ENCODE results near the gene CELF1. TPM values are rescaled to one million over a fixed set of nuclear protein-coding genes. Genes with fewer than 3 reads are reported as not detected.

CELF1 gene
- total RNA-seq, 1 experiment from 2014 or later, result 148 TPM

DNA sequence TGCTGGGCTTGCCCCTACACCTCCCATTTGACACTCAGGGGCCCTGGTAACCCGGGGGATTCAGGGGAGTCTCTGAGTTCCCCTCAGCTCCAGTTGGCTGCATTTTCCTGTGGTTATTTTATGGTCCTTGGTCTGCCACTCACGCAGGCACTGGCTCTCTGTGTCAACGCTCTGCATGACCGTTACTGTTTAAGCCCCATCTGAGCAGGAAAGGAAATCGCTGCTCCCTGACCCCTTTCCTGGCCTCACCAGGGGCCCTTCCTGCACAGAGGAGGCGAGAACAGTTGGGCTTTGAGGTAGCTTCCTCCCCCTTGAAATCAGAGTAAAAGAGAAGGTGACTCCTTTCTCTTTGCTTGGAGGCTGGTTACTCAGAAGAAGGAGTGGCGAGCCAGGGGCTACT is 38.8 kb upstream of the CELF1 start:
- Histone ChIP-seq H3K9ac (ENCODE audit: low read length) (no peak overlapping the region), H3K4me2 (ENCODE audit: low read depth, low read length, poor library complexity, severe bottlenecking) (no peak overlapping the region), H3K27me3 (ENCODE audit: low read length) (no peaks in the 10 kb centered on the region), H2AFZ (ENCODE audit: low read length) (no peak overlapping the region), H3K9me2 (replicated peaks; ENCODE audit: insufficient read depth, low read length) (no peaks in the 10 kb centered on the region), H3K36me3 (ENCODE audit: insufficient read depth, low read length) (no peaks in the 10 kb centered on the region), H3K4me3 (ENCODE audit: low read length) (no peak overlapping the region), H3K4me1 (ENCODE audit: low read length) (no peaks in the 10 kb centered on the region), H4K20me1 (ENCODE audit: insufficient read depth, low read depth, low read length) (no peaks in the 10 kb centered on the region), H3K27ac (ENCODE audit: low read length) (no peak overlapping the region), H3K9me3 (ENCODE audit: low read length) (no peaks in the 10 kb centered on the region), H3K79me2 (ENCODE audit: low read length) (no peaks in the 10 kb centered on the region)
- DNase-seq, result no peak

- DNase-seq, result no peak
- Histone ChIP-seq H3K9me2 (replicated peaks; ENCODE audit: insufficient read depth, low read length) (no peaks in the 10 kb centered on the region), H3K9me3 (ENCODE audit: low read length) (no peaks in the 10 kb centered on the region), H3K79me2 (ENCODE audit: low read length) (no peaks in the 10 kb centered on the region), H3K27me3 (ENCODE audit: low read length) (no peaks in the 10 kb centered on the region), H2AFZ (ENCODE audit: low read length) (no peak overlapping the region), H4K20me1 (ENCODE audit: insufficient read depth, low read depth, low read length) (no peaks in the 10 kb centered on the region), H3K4me1 (ENCODE audit: low read length) (no peaks in the 10 kb centered on the region), H3K9ac (ENCODE audit: low read length) (no peak overlapping the region), H3K36me3 (ENCODE audit: insufficient read depth, low read length) (no peaks in the 10 kb centered on the region), H3K4me2 (ENCODE audit: low read depth, low read length, poor library complexity, severe bottlenecking) (no peak overlapping the region), H3K27ac (ENCODE audit: low read length) (no peak overlapping the region), H3K4me3 (ENCODE audit: low read length) (no peak overlapping the region)
Measured at GRCh38 chr11:47589977-47590861, 37.3 kb upstream of the CELF1 start.

DNA sequence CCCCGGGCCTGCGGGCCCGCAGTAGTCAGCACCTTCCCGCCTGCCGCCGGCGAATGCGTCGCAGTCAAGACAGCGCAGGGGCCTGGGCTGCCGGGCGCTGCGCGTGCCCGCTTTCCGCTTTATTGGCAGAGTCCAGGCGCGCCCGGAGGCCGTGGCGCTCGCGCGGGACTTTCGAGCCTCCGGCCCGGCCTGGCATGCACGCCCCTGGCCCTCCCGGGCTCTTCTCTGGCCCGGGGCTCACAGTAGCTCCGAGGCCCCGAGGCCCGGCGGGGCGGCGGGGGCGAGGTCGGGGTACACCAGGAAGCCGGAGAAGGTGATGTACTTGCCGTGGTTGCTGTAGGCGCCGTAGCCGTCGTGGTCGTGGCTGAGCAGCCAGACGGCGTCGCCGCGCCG is 36.6 kb upstream of the CELF1 start:
- no peak for DNase-seq
- Histone ChIP-seq H3K4me3 (ENCODE audit: low read length) (no peak overlapping the region), H3K27me3 (ENCODE audit: low read length) (no peaks in the 10 kb centered on the region), H3K4me1 (ENCODE audit: low read length) (no peaks in the 10 kb centered on the region), H3K36me3 (ENCODE audit: insufficient read depth, low read length) (no peaks in the 10 kb centered on the region), H3K9me3 (ENCODE audit: low read length) (no peaks in the 10 kb centered on the region), H3K4me2 (ENCODE audit: low read depth, low read length, poor library complexity, severe bottlenecking) (no peak overlapping the region), H3K79me2 (ENCODE audit: low read length) (no peaks in the 10 kb centered on the region), H3K9me2 (replicated peaks; ENCODE audit: insufficient read depth, low read length) (no peaks in the 10 kb centered on the region), H2AFZ (ENCODE audit: low read length) (no peak overlapping the region), H3K9ac (ENCODE audit: low read length) (no peak overlapping the region), H4K20me1 (ENCODE audit: insufficient read depth, low read depth, low read length) (no peaks in the 10 kb centered on the region), H3K27ac (ENCODE audit: low read length) (no peak overlapping the region)

GRCh38 chr11:47589118-47589517 is 36.2 kb upstream of the CELF1 start:
- Histone ChIP-seq H3K27me3 (ENCODE audit: low read length) (no peaks in the 10 kb centered on the region), H4K20me1 (ENCODE audit: insufficient read depth, low read depth, low read length) (no peaks in the 10 kb centered on the region), H3K4me2 (ENCODE audit: low read depth, low read length, poor library complexity, severe bottlenecking) (no peak overlapping the region), H3K4me3 (ENCODE audit: low read length) (no peak overlapping the region), H3K36me3 (ENCODE audit: insufficient read depth, low read length) (no peaks in the 10 kb centered on the region), H3K9me2 (replicated peaks; ENCODE audit: insufficient read depth, low read length) (no peaks in the 10 kb centered on the region), H2AFZ (ENCODE audit: low read length) (no peak overlapping the region), H3K27ac (ENCODE audit: low read length) (no peak overlapping the region), H3K9me3 (ENCODE audit: low read length) (no peaks in the 10 kb centered on the region), H3K9ac (ENCODE audit: low read length) (no peak overlapping the region), H3K4me1 (ENCODE audit: low read length) (no peaks in the 10 kb centered on the region), H3K79me2 (ENCODE audit: low read length) (no peaks in the 10 kb centered on the region)
- DNase-seq, result no peak

DNA sequence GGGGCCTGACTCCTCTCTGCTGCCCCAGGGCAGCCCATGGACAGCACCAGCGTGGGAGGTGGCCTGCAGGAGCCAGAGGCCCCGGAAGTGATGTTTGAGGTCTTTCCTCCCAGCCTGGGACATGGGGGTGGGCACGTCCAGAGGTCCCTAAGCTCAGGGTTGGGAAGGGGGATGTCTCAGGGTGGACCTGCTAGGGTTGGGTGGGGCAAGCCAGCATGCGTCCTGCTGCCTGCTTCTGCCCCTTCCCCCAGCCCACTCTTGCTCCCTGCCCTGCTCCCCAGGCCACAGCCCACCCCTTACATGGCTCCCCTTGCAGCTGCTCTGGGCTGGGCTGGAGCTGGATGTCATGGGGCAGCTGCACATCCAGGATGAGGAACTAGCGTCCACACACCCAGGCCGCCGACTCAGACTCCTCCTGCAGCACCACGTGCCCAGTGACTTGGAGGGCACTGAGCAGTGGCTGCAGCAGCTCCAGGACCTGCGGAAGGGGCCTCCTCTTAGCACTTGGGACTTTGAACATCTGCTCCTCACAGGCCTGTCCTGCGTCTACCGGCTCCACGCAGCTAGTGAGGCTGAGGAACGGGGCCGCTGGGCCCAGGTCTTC is 34.9 kb upstream of the CELF1 start:
- Histone ChIP-seq H3K4me2 (ENCODE audit: low read depth, low read length, poor library complexity, severe bottlenecking) (no peak overlapping the region), H3K36me3 (ENCODE audit: insufficient read depth, low read length) (peaks cover 9% of the 10 kb centered on the region; the same call in 1 of the 2 replicates), H3K9me2 (replicated peaks; ENCODE audit: insufficient read depth, low read length) (no peaks in the 10 kb centered on the region), H3K27ac (ENCODE audit: low read length) (no peak overlapping the region), H3K79me2 (ENCODE audit: low read length) (no peaks in the 10 kb centered on the region), H3K9me3 (ENCODE audit: low read length) (no peaks in the 10 kb centered on the region), H2AFZ (ENCODE audit: low read length) (no peak overlapping the region), H3K4me1 (ENCODE audit: low read length) (no peaks in the 10 kb centered on the region), H3K27me3 (ENCODE audit: low read length) (no peaks in the 10 kb centered on the region), H3K9ac (ENCODE audit: low read length) (no peak overlapping the region), H3K4me3 (ENCODE audit: low read length) (no peak overlapping the region), H4K20me1 (ENCODE audit: insufficient read depth, low read depth, low read length) (no peaks in the 10 kb centered on the region)
- no peak for DNase-seq

GRCh38 chr11:47587039-47587716 is 34.2 kb upstream of the CELF1 start:
- DNase-seq, result no peak
- Histone ChIP-seq H3K79me2 (ENCODE audit: low read length) (no peaks in the 10 kb centered on the region), H3K9ac (ENCODE audit: low read length) (no peak overlapping the region), H3K9me2 (replicated peaks; ENCODE audit: insufficient read depth, low read length) (no peaks in the 10 kb centered on the region), H4K20me1 (ENCODE audit: insufficient read depth, low read depth, low read length) (no peaks in the 10 kb centered on the region), H3K4me1 (ENCODE audit: low read length) (no peaks in the 10 kb centered on the region), H2AFZ (ENCODE audit: low read length) (no peak overlapping the region), H3K36me3 (ENCODE audit: insufficient read depth, low read length) (peaks cover 13% of the 10 kb centered on the region; the same call in 1 of the 2 replicates), H3K4me2 (ENCODE audit: low read depth, low read length, poor library complexity, severe bottlenecking) (no peak overlapping the region), H3K9me3 (ENCODE audit: low read length) (no peaks in the 10 kb centered on the region), H3K4me3 (ENCODE audit: low read length) (no peak overlapping the region), H3K27me3 (ENCODE audit: low read length) (no peaks in the 10 kb centered on the region), H3K27ac (ENCODE audit: low read length) (no peak overlapping the region)

- H3K36me3 ChIP-seq (ENCODE audit: insufficient read depth, low read length), result peaks cover 22% of the 10 kb centered on the region
- no peak within 1 kb of the TSS for H3K9ac ChIP-seq (ENCODE audit: low read length)
- no peaks in the 10 kb centered on the region for H3K9me2 ChIP-seq (replicated peaks; ENCODE audit: insufficient read depth, low read length)
- H3K4me3 ChIP-seq (ENCODE audit: low read length), result no peak within 1 kb of the TSS
- H2AFZ ChIP-seq (ENCODE audit: low read length), result no peak within 1 kb of the TSS
- H3K9me3 ChIP-seq (ENCODE audit: low read length), result no peaks in the 10 kb centered on the region
- peaks cover 4% of the 10 kb centered on the region; the same call in 1 of the 2 replicates for H3K79me2 ChIP-seq (ENCODE audit: low read length)
- H3K4me2 ChIP-seq (ENCODE audit: low read depth, low read length, poor library complexity, severe bottlenecking), result no peak within 1 kb of the TSS
- no peaks in the 10 kb centered on the region for H4K20me1 ChIP-seq (ENCODE audit: insufficient read depth, low read depth, low read length)
- no peaks in the 10 kb centered on the region for H3K4me1 ChIP-seq (ENCODE audit: low read length)
- DNase-seq, result no peak
- no peaks in the 10 kb centered on the region for H3K27me3 ChIP-seq (ENCODE audit: low read length)
- H3K27ac ChIP-seq (ENCODE audit: low read length), result no peak within 1 kb of the TSS
Measured at GRCh38 chr11:47586098-47586855, 33.3 kb upstream of the CELF1 start, which contains the start of gene FAM180B. TSS of gene FAM180B (plus strand) at chr11:47586678. CDS start at chr11:47586769, 91 bp downstream.

All from Karpas-422 (cell line).